B cell (primary cell): Measurements from ENCODE around the gene GFPT2.

Experiments
- CTCF ChIP-seq: fragments of 200-600 bp; IDR thresholded peaks from one replicate; pipeline ENCODE4 v1.8.0; 2022; ENCODE audit warnings: antibody characterized with exemption, mild to moderate bottlenecking
- EZH2 ChIP-seq: IDR thresholded peaks from 2 replicates; pipeline ENCODE4 v1.6.1; 2012; ENCODE audit warnings: borderline replicate concordance, low read depth, mild to moderate bottlenecking, moderate library complexity, low read length; ENCODE audit not compliant: insufficient read depth, poor library complexity, severe bottlenecking

DNA sequence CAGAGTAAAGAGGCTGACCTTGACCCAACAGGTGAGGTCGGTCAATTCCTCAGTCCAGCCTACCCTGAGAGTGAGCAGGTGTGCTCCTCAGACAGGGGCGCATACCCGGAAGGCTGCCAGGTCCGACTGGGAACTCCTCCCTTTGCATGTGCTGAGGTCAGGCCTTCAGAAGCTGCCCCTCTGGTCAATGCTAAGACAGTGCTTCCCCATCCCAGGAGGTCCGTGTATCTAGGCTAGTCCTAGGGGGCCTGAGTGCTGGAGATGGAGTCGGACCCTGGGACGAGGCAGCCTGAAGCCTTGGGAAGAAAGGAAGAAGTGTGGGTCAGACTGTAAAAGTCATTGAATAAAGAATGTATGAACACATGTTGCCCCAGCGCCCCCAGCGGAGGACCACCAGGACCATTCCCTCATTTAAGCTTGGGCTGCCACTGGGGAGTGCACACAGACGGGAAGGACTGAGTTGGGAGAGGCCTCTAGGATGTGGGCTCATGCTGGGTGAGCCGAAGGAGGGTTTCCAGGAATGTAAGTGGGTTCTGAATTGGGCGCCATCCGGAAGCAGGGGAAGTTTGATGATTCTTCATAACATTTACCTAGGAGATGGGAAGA, 41.0 kb upstream of the GFPT2 start:
- TF ChIP-seq EZH2 (no peak), CTCF (no peak)
